BJ (cell line): ENCODE data around the gene KCNH5. TPM values are rescaled to one million over a fixed set of nuclear protein-coding genes. Genes with fewer than 3 reads are reported as not detected.

Experiments
- CTCF ChIA-PET: fragments of 350-600 bp; formaldehyde crosslinking; extraction: SDS; loops from one replicate; lab custom pipeline; 2021; ENCODE audit warnings: antibody characterized with exemption, inconsistent platforms; lab: Yijun Ruan, JAX
- POLR2A ChIA-PET: fragments of 300-600 bp; sonication (Branson Sonifier 250); formaldehyde crosslinking; extraction: SDS; loops from one replicate; lab custom pipeline; 2021; ENCODE audit warnings: antibody characterized with exemption; lab: Charles Lee
- DNase-seq: peaks from one replicate; pipeline ENCODE4 v3.0.0-alpha.2; 2011; ENCODE audit warnings: low read depth
- H3K27me3 ChIP-seq: 2 replicates; pipeline ENCODE4 v1.6.0; 2011; ENCODE audit warnings: low read length; ENCODE audit not compliant: control insufficient read depth, insufficient read depth
- H3K36me3 ChIP-seq: 2 replicates; pipeline ENCODE4 v1.5.1; 2011; ENCODE audit warnings: low read length; ENCODE audit not compliant: control insufficient read depth, insufficient read depth
- H3K4me3 ChIP-seq: 2 replicates; pipeline ENCODE4 v1.5.1; 2011; ENCODE audit warnings: low read depth, mild to moderate bottlenecking, control low read depth, low read length
- polyA plus RNA-seq: library from polyadenylated mRNA; depleted of rRNA; stranded (reverse); fragments of >200 nt; gene quantifications from 2 replicates; pipeline ENCODE4 v1.2.3, GENCODE V29; 2011
- TF ChIP-seq, protein P1 (sequence below): IDR thresholded peaks from 2 replicates; pipeline ENCODE4 v1.5.1; 2011; ENCODE audit warnings: low read depth, mild to moderate bottlenecking, control low read depth, inconsistent platforms, low read length, moderate library complexity; ENCODE audit not compliant: insufficient read depth

KCNH5 gene
- polyA plus RNA-seq, 1 experiment, result 0.05 TPM

DNA sequence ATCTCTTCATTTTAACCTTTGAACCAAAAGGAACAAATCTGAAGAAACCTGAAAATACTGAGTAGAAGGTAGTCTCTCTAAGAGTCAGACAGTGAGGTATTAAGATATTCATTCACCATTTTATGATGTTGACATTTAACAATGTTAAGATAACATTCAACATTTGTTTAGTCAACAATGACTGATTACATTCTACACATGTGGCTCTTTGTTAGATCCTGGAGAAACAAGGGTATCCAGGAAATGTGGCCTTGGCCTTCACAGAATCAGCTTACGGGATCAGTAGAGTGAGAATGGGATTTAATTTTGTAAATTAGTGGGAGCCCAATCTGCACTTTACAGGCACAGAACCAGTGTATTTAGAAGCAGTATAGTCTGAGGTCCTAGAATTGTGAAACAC is 355.5 kb downstream of the KCNH5 start:
- Histone ChIP-seq H3K36me3 (no peaks in the 10 kb centered on the region), H3K27me3 (no peaks in the 10 kb centered on the region), H3K4me3 (no peak overlapping the region)
- CTCF ChIA-PET, result interaction anchor here (1.0 kb wide), 1 partner anchor 9 kb away, joined by 3 read pairs; no protein-coding TSS in a partner anchor
- no peak for DNase-seq
- POLR2A ChIA-PET, result no interaction called here
- TF ChIP-seq, protein P1, sequence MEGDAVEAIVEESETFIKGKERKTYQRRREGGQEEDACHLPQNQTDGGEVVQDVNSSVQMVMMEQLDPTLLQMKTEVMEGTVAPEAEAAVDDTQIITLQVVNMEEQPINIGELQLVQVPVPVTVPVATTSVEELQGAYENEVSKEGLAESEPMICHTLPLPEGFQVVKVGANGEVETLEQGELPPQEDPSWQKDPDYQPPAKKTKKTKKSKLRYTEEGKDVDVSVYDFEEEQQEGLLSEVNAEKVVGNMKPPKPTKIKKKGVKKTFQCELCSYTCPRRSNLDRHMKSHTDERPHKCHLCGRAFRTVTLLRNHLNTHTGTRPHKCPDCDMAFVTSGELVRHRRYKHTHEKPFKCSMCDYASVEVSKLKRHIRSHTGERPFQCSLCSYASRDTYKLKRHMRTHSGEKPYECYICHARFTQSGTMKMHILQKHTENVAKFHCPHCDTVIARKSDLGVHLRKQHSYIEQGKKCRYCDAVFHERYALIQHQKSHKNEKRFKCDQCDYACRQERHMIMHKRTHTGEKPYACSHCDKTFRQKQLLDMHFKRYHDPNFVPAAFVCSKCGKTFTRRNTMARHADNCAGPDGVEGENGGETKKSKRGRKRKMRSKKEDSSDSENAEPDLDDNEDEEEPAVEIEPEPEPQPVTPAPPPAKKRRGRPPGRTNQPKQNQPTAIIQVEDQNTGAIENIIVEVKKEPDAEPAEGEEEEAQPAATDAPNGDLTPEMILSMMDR, result no peak

DNA sequence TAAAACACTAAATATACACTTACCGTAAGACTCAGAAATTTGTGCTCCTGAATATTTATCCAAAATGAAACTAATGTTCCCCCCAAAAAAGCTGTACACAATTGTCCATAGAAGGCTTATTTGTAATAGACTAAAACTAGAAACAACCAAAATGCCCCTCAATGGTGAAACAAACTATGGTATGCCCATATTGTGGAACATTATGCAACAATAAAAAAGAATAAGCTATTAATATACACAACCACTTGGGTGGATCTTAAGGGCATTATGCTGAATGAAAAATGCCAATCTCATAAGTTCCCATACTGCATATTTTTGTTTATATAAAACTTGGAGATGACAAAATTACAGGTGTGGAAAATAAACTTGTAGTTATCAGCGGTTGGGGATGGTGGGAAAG is 357.4 kb downstream of the KCNH5 start:
- CTCF ChIA-PET, result no interaction called here
- Histone ChIP-seq H3K4me3 (no peak overlapping the region), H3K27me3 (no peaks in the 10 kb centered on the region), H3K36me3 (no peaks in the 10 kb centered on the region)
- TF ChIP-seq, protein P1, result no peak
- POLR2A ChIA-PET, result no interaction called here
- DNase-seq, result no peak

DNA sequence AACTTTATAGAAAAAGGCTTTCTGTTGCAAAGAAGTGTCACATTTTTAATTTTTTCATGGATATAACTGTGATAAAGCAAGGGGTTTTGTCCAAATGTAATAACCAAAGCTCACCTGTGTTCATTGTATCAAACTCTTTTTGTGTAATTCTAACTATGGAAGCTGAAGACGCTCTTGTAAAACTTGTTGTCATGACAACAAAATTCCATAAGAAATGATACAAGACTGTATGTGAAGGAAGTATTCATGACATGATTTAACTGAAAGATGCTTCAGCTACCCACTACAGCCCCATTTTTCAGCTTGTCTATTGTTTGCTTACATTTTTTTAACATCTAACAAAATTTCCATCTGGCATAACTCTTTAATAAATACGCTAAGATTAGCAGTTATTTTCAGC is 360.9 kb downstream of the KCNH5 start:
- H3K27me3 ChIP-seq, result no peaks in the 10 kb centered on the region

DNA sequence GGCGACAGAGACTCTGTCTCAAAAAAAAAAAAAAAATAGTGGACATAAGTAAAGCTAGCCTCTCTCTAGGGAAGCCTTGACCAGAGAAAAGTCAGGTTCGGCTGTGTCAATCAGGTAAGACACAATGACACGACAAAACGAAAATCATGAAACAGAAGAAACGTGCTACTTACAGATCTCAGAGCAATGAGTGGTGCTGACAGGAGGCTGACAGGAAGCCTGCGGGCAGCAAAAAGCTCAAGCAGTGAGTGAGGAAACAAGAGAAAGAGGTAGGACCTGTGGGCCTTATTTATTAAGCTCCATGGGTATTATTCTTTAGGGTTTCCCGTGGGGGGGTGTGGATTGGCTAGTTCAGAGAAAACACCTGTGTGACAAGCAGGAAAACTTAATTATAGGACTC is 363.1 kb downstream of the KCNH5 start:
- ChIA-PET CTCF (no interaction called here), POLR2A (no interaction called here)
- no peaks in the 10 kb centered on the region for H3K36me3 ChIP-seq
- no peak overlapping the region for H3K4me3 ChIP-seq
- no peaks in the 10 kb centered on the region for H3K27me3 ChIP-seq
- no peak for DNase-seq
- TF ChIP-seq, protein P1, result no peak

More for the DNA sequence above, 360.9 kb downstream of the KCNH5 start:
- TF ChIP-seq, protein P1, result no peak
- DNase-seq, result no peak
- no peaks in the 10 kb centered on the region for H3K36me3 ChIP-seq
- ChIA-PET POLR2A (no interaction called here), CTCF (no interaction called here)
- H3K4me3 ChIP-seq, result no peak overlapping the region

DNA sequence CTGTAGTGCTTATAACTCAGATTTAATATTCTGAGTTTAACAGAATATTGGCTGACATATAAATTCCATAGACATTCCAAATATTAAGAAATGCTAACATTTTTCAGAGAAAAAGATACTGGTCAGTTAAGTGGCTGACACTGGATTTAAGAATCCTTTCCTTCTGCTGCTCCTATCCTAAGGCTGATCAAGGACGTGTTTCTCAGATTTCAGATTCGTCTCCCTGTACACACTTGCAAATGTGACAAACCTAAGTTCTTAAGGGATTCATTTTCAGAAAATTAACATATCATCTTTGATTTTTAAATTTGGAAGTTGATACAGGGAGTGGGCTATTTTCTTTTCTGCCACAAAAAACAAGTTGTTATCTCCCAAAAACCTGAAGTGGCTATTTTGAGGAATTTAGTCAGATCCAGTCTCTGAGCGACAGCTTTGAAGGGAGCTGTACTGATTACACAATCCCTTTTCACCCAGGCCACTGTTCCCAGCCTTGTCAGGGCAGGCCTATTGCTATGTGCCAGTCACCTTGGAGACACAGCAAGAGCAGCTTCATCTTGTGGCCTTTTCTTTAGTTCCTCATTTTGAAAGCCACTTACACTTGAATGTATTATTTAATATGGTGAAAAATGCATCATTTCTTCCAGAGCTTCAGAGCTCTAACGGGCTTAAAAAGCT is 370.6 kb downstream of the KCNH5 start:
- Histone ChIP-seq H3K4me3 (no peak overlapping the region), H3K27me3 (no peaks in the 10 kb centered on the region), H3K36me3 (no peaks in the 10 kb centered on the region)
- POLR2A ChIA-PET, result no interaction called here
- CTCF ChIA-PET, result interaction anchor here (0.6 kb wide), 1 partner anchor 324 kb away, joined by 3 read pairs; no protein-coding TSS in a partner anchor
- no peak for DNase-seq
- TF ChIP-seq, protein P1, result no peak
